ENCODE results near the gene DCAF8.

The DCAF8 gene

DNA sequence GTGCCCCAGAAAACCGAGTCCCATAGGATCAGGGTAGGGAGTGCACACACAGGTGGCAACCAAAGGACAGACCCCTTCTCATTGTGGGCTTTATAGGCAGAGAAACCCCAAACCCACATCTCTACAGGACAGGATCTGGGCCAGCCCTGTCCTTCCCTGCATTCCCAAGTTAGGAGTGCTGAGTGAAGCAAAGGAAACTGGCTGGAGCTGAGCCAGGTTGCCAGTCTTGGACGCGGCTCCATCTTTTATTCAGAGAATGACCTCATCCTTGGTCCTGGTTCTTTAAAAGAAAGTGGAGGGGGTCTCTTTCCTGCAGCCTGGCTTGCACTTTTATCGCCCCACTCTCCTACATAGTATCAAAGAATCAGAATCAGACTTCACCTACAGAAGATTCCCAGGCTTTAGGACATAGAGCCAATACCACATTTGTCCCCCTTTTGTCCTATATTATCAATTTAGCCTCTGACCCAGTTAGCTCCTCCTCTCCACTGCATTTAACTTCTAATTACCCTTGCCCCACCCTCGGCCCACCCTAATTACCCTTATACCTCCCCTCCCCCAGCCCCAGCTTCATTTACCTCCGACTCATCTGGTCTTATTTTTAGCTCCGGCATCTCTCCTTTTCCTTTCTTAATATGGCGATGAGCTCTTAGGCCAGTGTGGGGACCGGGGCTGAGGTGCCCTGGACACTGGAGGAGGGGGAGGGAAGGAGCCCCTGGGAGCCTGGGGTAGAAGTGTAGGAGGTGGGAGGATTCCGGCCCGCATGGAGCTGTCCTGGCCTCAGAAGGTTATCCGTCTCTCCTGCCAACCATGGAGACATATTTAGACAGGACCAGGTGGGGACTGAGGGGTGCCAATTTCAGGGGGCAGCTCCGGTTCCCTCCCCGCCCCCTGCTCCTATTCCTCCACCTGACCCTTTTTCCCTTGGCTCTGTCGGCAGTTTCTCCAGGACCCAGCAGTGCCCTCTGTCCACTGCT is 72.4 kb downstream of the DCAF8 start, which contains the start of gene CASQ1:
Gene CASQ1 (plus strand): TSS at position 927 of the 977 bp plus-strand sequence. CDS start 177 bp downstream, outside the sequence.
- TF ChIP-seq, protein P1, sequence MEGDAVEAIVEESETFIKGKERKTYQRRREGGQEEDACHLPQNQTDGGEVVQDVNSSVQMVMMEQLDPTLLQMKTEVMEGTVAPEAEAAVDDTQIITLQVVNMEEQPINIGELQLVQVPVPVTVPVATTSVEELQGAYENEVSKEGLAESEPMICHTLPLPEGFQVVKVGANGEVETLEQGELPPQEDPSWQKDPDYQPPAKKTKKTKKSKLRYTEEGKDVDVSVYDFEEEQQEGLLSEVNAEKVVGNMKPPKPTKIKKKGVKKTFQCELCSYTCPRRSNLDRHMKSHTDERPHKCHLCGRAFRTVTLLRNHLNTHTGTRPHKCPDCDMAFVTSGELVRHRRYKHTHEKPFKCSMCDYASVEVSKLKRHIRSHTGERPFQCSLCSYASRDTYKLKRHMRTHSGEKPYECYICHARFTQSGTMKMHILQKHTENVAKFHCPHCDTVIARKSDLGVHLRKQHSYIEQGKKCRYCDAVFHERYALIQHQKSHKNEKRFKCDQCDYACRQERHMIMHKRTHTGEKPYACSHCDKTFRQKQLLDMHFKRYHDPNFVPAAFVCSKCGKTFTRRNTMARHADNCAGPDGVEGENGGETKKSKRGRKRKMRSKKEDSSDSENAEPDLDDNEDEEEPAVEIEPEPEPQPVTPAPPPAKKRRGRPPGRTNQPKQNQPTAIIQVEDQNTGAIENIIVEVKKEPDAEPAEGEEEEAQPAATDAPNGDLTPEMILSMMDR (IDR thresholded peaks at IDR 0.05; ENCODE audit: low read depth, low read length, missing control alignments): no peak
- no peak within 1 kb of the TSS for H3K4me3 ChIP-seq (replicated peaks; ENCODE audit: low read depth, low read length)
- no peak for DNase-seq (ENCODE audit: extremely low read depth, low read depth)

DNA sequence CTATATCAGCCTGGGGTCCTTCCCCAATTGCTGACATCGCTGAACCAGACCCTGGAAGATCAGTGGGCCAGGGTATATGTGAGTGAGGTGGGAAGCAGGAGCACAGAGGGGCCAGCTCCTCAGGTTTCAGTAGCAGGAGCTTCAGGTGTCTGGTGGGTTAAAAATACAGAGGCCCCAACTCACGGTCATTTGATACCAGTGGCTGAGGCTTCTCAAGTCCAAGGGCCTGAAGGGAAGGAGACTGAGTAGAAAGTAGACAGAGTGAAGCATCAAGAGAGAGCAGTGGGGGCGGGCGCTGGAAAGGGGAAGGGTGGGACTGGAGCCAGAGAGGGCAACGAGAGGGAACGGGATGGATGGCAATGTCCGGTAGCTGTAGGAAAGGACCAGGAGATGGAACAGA is 74.0 kb downstream of the DCAF8 start:
- no peak overlapping the region for H3K4me3 ChIP-seq (replicated peaks; ENCODE audit: low read depth, low read length)
- DNase-seq (ENCODE audit: extremely low read depth, low read depth): no peak
- TF ChIP-seq, protein P1 (IDR thresholded peaks at IDR 0.05; ENCODE audit: low read depth, low read length, missing control alignments): no peak

GRCh38 chr1:160187407-160187806 is 74.9 kb downstream of the DCAF8 start:
- TF ChIP-seq, protein P1 (IDR thresholded peaks at IDR 0.05; ENCODE audit: low read depth, low read length, missing control alignments): no peak

GRCh38 chr1:160186729-160187128 is 75.6 kb downstream of the DCAF8 start:
- DNase-seq (ENCODE audit: extremely low read depth, low read depth): no peak
- H3K4me3 ChIP-seq (replicated peaks; ENCODE audit: low read depth, low read length): no peak overlapping the region
- TF ChIP-seq, protein P1 (IDR thresholded peaks at IDR 0.05; ENCODE audit: low read depth, low read length, missing control alignments): no peak

More at GRCh38 chr1:160187407-160187806, 74.9 kb downstream of the DCAF8 start:
- H3K4me3 ChIP-seq (replicated peaks; ENCODE audit: low read depth, low read length): no peak overlapping the region
- DNase-seq (ENCODE audit: extremely low read depth, low read depth): no peak

DNA sequence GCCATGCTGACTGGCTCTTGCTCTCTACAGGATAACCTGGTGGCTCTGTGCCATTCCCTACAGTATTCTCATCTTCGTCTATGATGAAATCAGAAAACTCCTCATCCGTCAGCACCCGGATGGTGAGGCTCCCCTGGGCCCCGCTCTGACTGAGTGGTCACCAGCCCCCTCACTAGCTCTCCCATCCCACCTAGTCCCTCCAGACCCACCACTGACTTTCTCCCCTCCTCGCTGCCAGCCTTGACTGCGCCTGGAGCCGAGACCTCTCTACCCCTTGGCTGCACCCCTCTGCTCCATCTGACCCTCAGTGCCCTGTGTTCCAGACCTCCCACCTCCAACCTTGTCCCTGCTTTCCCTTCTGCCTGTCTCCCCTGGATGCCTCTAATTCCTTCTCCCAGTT is 76.1 kb downstream of the DCAF8 start:
- TF ChIP-seq, protein P1 (IDR thresholded peaks at IDR 0.05; ENCODE audit: low read depth, low read length, missing control alignments): no peak
- H3K4me3 ChIP-seq (replicated peaks; ENCODE audit: low read depth, low read length): no peak overlapping the region
- no peak for DNase-seq (ENCODE audit: extremely low read depth, low read depth)

- TF ChIP-seq, protein P1 (IDR thresholded peaks at IDR 0.05; ENCODE audit: low read depth, low read length, missing control alignments): no peak
- DNase-seq (ENCODE audit: extremely low read depth, low read depth): no peak
- no peak overlapping the region for H3K4me3 ChIP-seq (replicated peaks; ENCODE audit: low read depth, low read length)
Observed at GRCh38 chr1:160179336-160179735, 83.0 kb downstream of the DCAF8 start.
